Eye (tissue), 1 donor: Measurements from ENCODE around the gene CNTN4.

Experiments used
- DNase-seq: peaks from one replicate; pipeline ENCODE4 v3.0.0-alpha.2; 2015

Gene CNTN4

GRCh38 chr3:3005146-3005744 lies 906.6 kb downstream of the CNTN4 start:
- DNase-seq = no peak

GRCh38 chr3:3013317-3014052 lies 914.8 kb downstream of the CNTN4 start:
- DNase-seq = peak; percentile 42

- peak; percentile 88 for DNase-seq
Observed at GRCh38 chr3:3015185-3016089, 916.8 kb downstream of the CNTN4 start.

- DNase-seq = no peak
Observed at GRCh38 chr3:3016226-3016625, 917.6 kb downstream of the CNTN4 start.

GRCh38 chr3:3020209-3020608 lies 921.5 kb downstream of the CNTN4 start:
- no peak for DNase-seq

GRCh38 chr3:3023111-3023745 lies 924.6 kb downstream of the CNTN4 start:
- peak; percentile 20 for DNase-seq

GRCh38 chr3:3027976-3028567 lies 929.4 kb downstream of the CNTN4 start:
- DNase-seq = no peak

GRCh38 chr3:3031326-3031725 lies 932.7 kb downstream of the CNTN4 start:
- no peak for DNase-seq

GRCh38 chr3:3037156-3037555 lies 938.5 kb downstream of the CNTN4 start:
- no peak for DNase-seq

- DNase-seq = peak; percentile 22
Observed at GRCh38 chr3:3038201-3038991, 939.7 kb downstream of the CNTN4 start.

GRCh38 chr3:3053974-3054373 lies 955.3 kb downstream of the CNTN4 start:
- DNase-seq = no peak

GRCh38 chr3:3059645-3060044 lies 961.0 kb downstream of the CNTN4 start:
- DNase-seq = no peak

GRCh38 chr3:3064297-3064696 lies 965.6 kb downstream of the CNTN4 start:
- DNase-seq = no peak

GRCh38 chr3:3065876-3066275 lies 967.2 kb downstream of the CNTN4 start:
- DNase-seq = no peak

GRCh38 chr3:3066378-3066777 lies 967.7 kb downstream of the CNTN4 start:
- no peak for DNase-seq

GRCh38 chr3:3066910-3067309 lies 968.2 kb downstream of the CNTN4 start:
- no peak for DNase-seq

GRCh38 chr3:3068358-3068881 lies 969.8 kb downstream of the CNTN4 start:
- no peak for DNase-seq

- DNase-seq = no peak
Observed at GRCh38 chr3:3069723-3070122, 971.1 kb downstream of the CNTN4 start.

- DNase-seq = peak; percentile 22
Observed at GRCh38 chr3:3071136-3071535, 972.5 kb downstream of the CNTN4 start.

- no peak for DNase-seq
Observed at GRCh38 chr3:3074551-3075257, 976.0 kb downstream of the CNTN4 start.

- no peak for DNase-seq
Observed at GRCh38 chr3:3080309-3080708, 981.6 kb downstream of the CNTN4 start.
